ENCODE results near the gene HUWE1. TPM values are rescaled to one million over a fixed set of nuclear protein-coding genes. Genes with fewer than 3 reads are reported as not detected.

HUWE1 gene
- polyA plus RNA-seq, 2 donors, result 30.4 to 34.9 TPM

DNA sequence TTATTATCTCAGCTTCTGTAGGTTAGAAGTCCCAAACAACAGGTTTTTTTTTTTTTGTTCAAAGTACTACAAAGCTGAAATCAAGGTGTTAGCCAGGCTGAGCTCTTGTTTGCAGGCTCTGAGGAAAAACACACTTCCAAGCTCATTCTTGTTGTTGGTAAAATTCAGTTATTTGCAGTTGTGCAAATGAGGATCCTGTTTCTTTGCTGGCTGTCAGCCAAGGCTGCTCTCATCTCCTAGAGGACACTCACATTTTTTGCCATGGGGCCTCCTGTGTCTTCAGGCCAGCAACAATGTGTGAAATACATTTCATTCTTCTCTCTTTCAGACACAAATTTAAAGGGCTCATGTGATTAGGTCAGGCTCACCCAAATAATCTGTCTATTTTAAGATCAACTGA lies 192.1 kb downstream of the HUWE1 start:
- peaks cover 0 to 9% of the 10 kb centered on the region in 2 donors for H3K27me3 ChIP-seq (ENCODE audit: control insufficient read depth in 1 of 2, insufficient read depth in 2 of 2, low read length in 2 of 2)
- no peaks in the 10 kb centered on the region for H3K36me3 ChIP-seq (ENCODE audit: control insufficient read depth in 2 of 2, insufficient read depth in 2 of 2, low read length in 1 of 2)
- H3K9me3 ChIP-seq (ENCODE audit: control insufficient read depth in 2 of 2, insufficient read depth in 1 of 2, low read depth in 1 of 2, low read length in 1 of 2), result no peaks in the 10 kb centered on the region
- no peak overlapping the region for H3K4me3 ChIP-seq (ENCODE audit: low read depth in 1 of 2, low read length in 2 of 2)
- H3K27ac ChIP-seq (ENCODE audit: low read depth in 2 of 2, low read length in 1 of 2), result no peak overlapping the region
- H3K4me1 ChIP-seq (ENCODE audit: control insufficient read depth in 2 of 2, insufficient read depth in 2 of 2, low read length in 1 of 2), result no peaks in the 10 kb centered on the region

- peaks cover 0 to 4% of the 10 kb centered on the region in 2 donors for H3K27me3 ChIP-seq (ENCODE audit: control insufficient read depth in 1 of 2, insufficient read depth in 2 of 2, low read length in 2 of 2)
- no peaks in the 10 kb centered on the region for H3K4me1 ChIP-seq (ENCODE audit: control insufficient read depth in 2 of 2, insufficient read depth in 2 of 2, low read length in 1 of 2)
- H3K27ac ChIP-seq (ENCODE audit: low read depth in 2 of 2, low read length in 1 of 2), result no peak overlapping the region
- no peak overlapping the region for H3K4me3 ChIP-seq (ENCODE audit: low read depth in 1 of 2, low read length in 2 of 2)
- H3K9me3 ChIP-seq (ENCODE audit: control insufficient read depth in 2 of 2, insufficient read depth in 1 of 2, low read depth in 1 of 2, low read length in 1 of 2), result no peaks in the 10 kb centered on the region
- H3K36me3 ChIP-seq (ENCODE audit: control insufficient read depth in 2 of 2, insufficient read depth in 2 of 2, low read length in 1 of 2), result no peaks in the 10 kb centered on the region
Observed at GRCh38 chrX:53486285-53486684, 200.2 kb downstream of the HUWE1 start.

DNA sequence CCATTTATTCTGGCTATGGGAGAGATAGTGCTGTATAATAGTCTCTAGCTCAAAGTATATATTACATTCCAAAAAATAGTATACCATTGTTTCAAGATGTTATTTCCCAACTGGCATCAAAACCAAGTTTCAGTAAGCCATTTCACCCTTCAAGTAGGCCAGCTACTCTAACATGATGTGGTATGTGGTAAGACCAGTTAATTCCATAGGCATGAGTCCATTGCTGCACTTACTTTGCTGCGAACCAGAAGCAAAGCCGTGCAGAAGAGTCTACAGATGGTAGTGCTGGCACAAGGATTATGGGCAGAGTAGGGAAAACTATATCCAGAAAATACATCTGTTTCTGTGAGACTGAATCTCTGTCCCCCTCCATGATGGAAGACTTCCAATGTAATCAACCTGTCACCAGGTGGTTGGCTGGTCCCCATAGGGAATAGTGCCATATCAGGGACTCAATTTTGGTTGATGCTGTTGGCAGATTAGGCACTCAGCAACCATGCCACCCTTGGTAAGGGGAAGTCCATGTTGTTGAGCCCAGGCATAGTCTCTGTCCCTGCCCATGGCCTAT lies 202.6 kb downstream of the HUWE1 start:
- no peaks in the 10 kb centered on the region for H3K27me3 ChIP-seq (ENCODE audit: control insufficient read depth in 1 of 2, insufficient read depth in 2 of 2, low read length in 2 of 2)
- no peak overlapping the region for H3K27ac ChIP-seq (ENCODE audit: low read depth in 2 of 2, low read length in 1 of 2)
- 58 to 64% methylated on average over 2 of the region's 2 CpGs for WGBS, 2 donors
- H3K36me3 ChIP-seq (ENCODE audit: control insufficient read depth in 2 of 2, insufficient read depth in 2 of 2, low read length in 1 of 2), result no peaks in the 10 kb centered on the region
- no peak overlapping the region for H3K4me3 ChIP-seq (ENCODE audit: low read depth in 1 of 2, low read length in 2 of 2)
- H3K4me1 ChIP-seq (ENCODE audit: control insufficient read depth in 2 of 2, insufficient read depth in 2 of 2, low read length in 1 of 2), result no peaks in the 10 kb centered on the region
- H3K9me3 ChIP-seq (ENCODE audit: control insufficient read depth in 2 of 2, insufficient read depth in 1 of 2, low read depth in 1 of 2, low read length in 1 of 2), result no peaks in the 10 kb centered on the region

DNA sequence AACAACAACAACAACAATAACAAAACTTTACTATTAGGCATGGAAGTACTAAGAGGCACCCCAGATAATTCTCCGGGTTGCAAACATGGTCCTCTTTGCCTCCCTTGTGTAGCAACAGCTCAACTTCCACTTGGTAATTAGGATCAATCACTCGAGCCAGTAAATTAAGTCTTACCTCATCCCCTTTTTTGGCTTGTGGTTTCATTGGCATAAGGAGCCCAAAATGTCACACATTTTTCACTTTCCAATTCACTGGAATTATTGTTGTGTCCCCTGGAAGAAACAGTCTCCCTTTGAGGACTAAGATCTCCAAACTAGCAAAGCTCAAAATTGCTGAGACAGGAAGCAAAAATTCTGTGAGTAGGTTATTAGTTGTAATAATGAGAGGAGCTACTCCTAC lies 203.1 kb downstream of the HUWE1 start:
- no peak overlapping the region for H3K27ac ChIP-seq (ENCODE audit: low read depth in 2 of 2, low read length in 1 of 2)
- no peaks in the 10 kb centered on the region for H3K36me3 ChIP-seq (ENCODE audit: control insufficient read depth in 2 of 2, insufficient read depth in 2 of 2, low read length in 1 of 2)
- no peak overlapping the region for H3K4me3 ChIP-seq (ENCODE audit: low read depth in 1 of 2, low read length in 2 of 2)
- no peaks in the 10 kb centered on the region for H3K27me3 ChIP-seq (ENCODE audit: control insufficient read depth in 1 of 2, insufficient read depth in 2 of 2, low read length in 2 of 2)
- H3K9me3 ChIP-seq (ENCODE audit: control insufficient read depth in 2 of 2, insufficient read depth in 1 of 2, low read depth in 1 of 2, low read length in 1 of 2), result no peaks in the 10 kb centered on the region
- no peaks in the 10 kb centered on the region for H3K4me1 ChIP-seq (ENCODE audit: control insufficient read depth in 2 of 2, insufficient read depth in 2 of 2, low read length in 1 of 2)
- WGBS, 2 donors, result 66 to 68% methylated on average over 2 of the region's 2 CpGs
